Osteoblast (primary cell): ENCODE measurements around the gene SENP3. TPM values are rescaled to one million over a fixed set of nuclear protein-coding genes. Genes with fewer than 3 reads are reported as not detected.

Source experiments
- DNase-seq: peaks from one replicate; pipeline ENCODE4 v3.0.0; 2011; ENCODE audit warnings: low spot score, mixed read lengths; ENCODE audit not compliant: insufficient read length; ENCODE audit errors: missing footprints
- H2AFZ ChIP-seq: 2 replicates; pipeline ENCODE4 v1.6.0; 2011; ENCODE audit warnings: mild to moderate bottlenecking, low read length
- H3K27ac ChIP-seq: 2 replicates; pipeline ENCODE4 v1.5.1; 2011; ENCODE audit warnings: mild to moderate bottlenecking, low read depth, low read length, moderate library complexity
- H3K27me3 ChIP-seq: 2 replicates; pipeline ENCODE4 v1.6.0; 2012; ENCODE audit warnings: mild to moderate bottlenecking, control low read depth, inconsistent platforms, low read length, moderate library complexity; ENCODE audit not compliant: insufficient read depth
- H3K36me3 ChIP-seq: 2 replicates; pipeline ENCODE4 v1.5.1; 2011; ENCODE audit warnings: mild to moderate bottlenecking, low read length, control low read depth, moderate library complexity; ENCODE audit not compliant: insufficient read depth
- H3K4me1 ChIP-seq: 2 replicates; pipeline ENCODE4 v1.5.1; 2011; ENCODE audit warnings: mild to moderate bottlenecking, low read length, control low read depth, moderate library complexity; ENCODE audit not compliant: insufficient read depth
- H3K4me2 ChIP-seq: 2 replicates; pipeline ENCODE4 v1.6.0; 2011; ENCODE audit warnings: mild to moderate bottlenecking, low read length; ENCODE audit not compliant: insufficient read depth
- H3K4me3 ChIP-seq: fragments of 200-600 bp; sonication (generic); 3 replicates; pipeline ENCODE4 v1.5.1; 2012; ENCODE audit warnings: mild to moderate bottlenecking, low read length, inconsistent platforms; ENCODE audit not compliant: insufficient read depth
- H3K79me2 ChIP-seq: 2 replicates; pipeline ENCODE4 v1.6.0; 2012; ENCODE audit warnings: mild to moderate bottlenecking, low read length, control low read depth, inconsistent platforms; ENCODE audit not compliant: insufficient read depth
- H3K9me3 ChIP-seq: 2 replicates; pipeline ENCODE4 v1.5.1; 2011; ENCODE audit warnings: low read depth, low read length, control low read depth
- H4K20me1 ChIP-seq: 2 replicates; pipeline ENCODE4 v1.6.0; 2012; ENCODE audit warnings: mild to moderate bottlenecking, low read length, control low read depth; ENCODE audit not compliant: insufficient read depth
- total RNA-seq: library from RNA; depleted of rRNA; stranded (reverse); fragments of >200 nt; gene quantifications from 2 replicates; pipeline ENCODE4 v1.2.3, GENCODE V29; 2012
- TF ChIP-seq, protein P1 (sequence below): IDR thresholded peaks from 2 replicates; pipeline ENCODE4 v1.5.1; 2011; ENCODE audit warnings: mild to moderate bottlenecking, low read depth, low read length, moderate library complexity; ENCODE audit errors: extremely low read depth

The SENP3 gene
- 54.2 and 68.0 TPM in 2 replicates for total RNA-seq

- peak within 1 kb of the TSS; percentile 89 for H3K4me3 ChIP-seq
- H3K9me3 ChIP-seq, result no peaks in the 10 kb centered on the region
- H3K4me1 ChIP-seq, result peaks cover 30% of the 10 kb centered on the region
- H3K27me3 ChIP-seq, result no peaks in the 10 kb centered on the region
- peak; percentile 100 for DNase-seq
- peaks cover 44% of the 10 kb centered on the region for H3K79me2 ChIP-seq
- H4K20me1 ChIP-seq, result peaks cover 16% of the 10 kb centered on the region
- peaks cover 27% of the 10 kb centered on the region for H3K36me3 ChIP-seq
- peak within 1 kb of the TSS; percentile 95 for H2AFZ ChIP-seq
- TF ChIP-seq, protein P1, sequence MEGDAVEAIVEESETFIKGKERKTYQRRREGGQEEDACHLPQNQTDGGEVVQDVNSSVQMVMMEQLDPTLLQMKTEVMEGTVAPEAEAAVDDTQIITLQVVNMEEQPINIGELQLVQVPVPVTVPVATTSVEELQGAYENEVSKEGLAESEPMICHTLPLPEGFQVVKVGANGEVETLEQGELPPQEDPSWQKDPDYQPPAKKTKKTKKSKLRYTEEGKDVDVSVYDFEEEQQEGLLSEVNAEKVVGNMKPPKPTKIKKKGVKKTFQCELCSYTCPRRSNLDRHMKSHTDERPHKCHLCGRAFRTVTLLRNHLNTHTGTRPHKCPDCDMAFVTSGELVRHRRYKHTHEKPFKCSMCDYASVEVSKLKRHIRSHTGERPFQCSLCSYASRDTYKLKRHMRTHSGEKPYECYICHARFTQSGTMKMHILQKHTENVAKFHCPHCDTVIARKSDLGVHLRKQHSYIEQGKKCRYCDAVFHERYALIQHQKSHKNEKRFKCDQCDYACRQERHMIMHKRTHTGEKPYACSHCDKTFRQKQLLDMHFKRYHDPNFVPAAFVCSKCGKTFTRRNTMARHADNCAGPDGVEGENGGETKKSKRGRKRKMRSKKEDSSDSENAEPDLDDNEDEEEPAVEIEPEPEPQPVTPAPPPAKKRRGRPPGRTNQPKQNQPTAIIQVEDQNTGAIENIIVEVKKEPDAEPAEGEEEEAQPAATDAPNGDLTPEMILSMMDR, result no peak
- peak within 1 kb of the TSS; percentile 79 for H3K27ac ChIP-seq
- H3K4me2 ChIP-seq, result peak within 1 kb of the TSS; percentile 100
Measured at GRCh38 chr17:7561589-7562207, at the start of gene SENP3. Gene SENP3 (plus strand): TSS chr17:7561919. CDS start chr17:7563077, 1,158 bp downstream.

DNA sequence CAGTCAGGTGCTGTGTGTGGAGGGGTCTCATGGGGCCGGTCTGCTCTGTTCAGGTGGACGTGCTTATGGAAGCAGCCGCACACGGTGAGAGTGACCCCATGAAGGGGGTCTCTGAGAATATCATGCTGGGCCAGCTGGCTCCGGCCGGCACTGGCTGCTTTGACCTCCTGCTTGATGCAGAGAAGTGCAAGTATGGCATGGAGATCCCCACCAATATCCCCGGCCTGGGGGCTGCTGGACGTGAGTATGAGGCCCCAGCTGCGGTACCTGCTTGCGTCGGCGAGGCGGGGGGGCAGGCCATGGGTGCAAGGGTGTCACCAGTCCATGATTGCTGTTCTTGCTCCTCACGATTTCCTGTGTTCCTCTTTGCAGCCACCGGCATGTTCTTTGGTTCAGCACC is 49.6 kb upstream of the SENP3 start:
- peak; percentile 25 for DNase-seq
- Histone ChIP-seq H4K20me1 (peaks cover 2% of the 10 kb centered on the region), H3K4me2 (no peak overlapping the region), H2AFZ (no peak overlapping the region), H3K4me3 (no peak overlapping the region), H3K4me1 (no peaks in the 10 kb centered on the region), H3K9me3 (no peaks in the 10 kb centered on the region), H3K27ac (no peak overlapping the region), H3K36me3 (peaks cover 80% of the 10 kb centered on the region), H3K27me3 (no peaks in the 10 kb centered on the region), H3K79me2 (no peaks in the 10 kb centered on the region)
- TF ChIP-seq, protein P1, result no peak

DNA sequence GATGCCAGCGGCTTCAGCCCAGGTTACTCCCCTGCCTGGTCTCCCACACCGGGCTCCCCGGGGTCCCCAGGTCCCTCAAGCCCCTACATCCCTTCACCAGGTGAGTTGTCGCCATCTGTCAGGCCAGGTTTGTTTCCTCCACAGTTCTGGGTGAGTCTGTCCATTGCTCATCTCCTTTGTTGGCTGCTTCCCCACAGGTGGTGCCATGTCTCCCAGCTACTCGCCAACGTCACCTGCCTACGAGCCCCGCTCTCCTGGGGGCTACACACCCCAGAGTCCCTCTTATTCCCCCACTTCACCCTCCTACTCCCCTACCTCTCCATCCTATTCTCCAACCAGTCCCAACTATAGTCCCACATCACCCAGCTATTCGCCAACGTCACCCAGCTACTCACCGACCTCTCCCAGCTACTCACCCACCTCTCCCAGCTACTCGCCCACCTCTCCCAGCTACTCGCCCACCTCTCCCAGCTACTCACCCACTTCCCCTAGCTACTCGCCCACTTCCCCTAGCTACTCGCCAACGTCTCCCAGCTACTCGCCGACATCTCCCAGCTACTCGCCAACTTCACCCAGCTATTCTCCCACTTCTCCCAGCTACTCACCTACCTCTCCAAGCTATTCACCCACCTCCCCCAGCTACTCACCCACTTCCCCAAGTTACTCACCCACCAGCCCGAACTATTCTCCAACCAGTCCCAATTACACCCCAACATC is 48.7 kb upstream of the SENP3 start:
- no peak overlapping the region for H2AFZ ChIP-seq
- H3K27me3 ChIP-seq, result no peaks in the 10 kb centered on the region
- TF ChIP-seq, protein P1, result no peak
- H3K27ac ChIP-seq, result no peak overlapping the region
- H4K20me1 ChIP-seq, result peaks cover 2% of the 10 kb centered on the region
- H3K79me2 ChIP-seq, result no peaks in the 10 kb centered on the region
- H3K4me2 ChIP-seq, result no peak overlapping the region
- H3K36me3 ChIP-seq, result peaks cover 73% of the 10 kb centered on the region
- no peaks in the 10 kb centered on the region for H3K9me3 ChIP-seq
- peak; percentile 51 for DNase-seq
- H3K4me3 ChIP-seq, result no peak overlapping the region
- no peaks in the 10 kb centered on the region for H3K4me1 ChIP-seq

- H3K9me3 ChIP-seq, result no peaks in the 10 kb centered on the region
- DNase-seq, result peak; percentile 80
- no peak overlapping the region for H2AFZ ChIP-seq
- no peaks in the 10 kb centered on the region for H3K27me3 ChIP-seq
- TF ChIP-seq, protein P1, result no peak
- no peak overlapping the region for H3K27ac ChIP-seq
- H3K4me3 ChIP-seq, result no peak overlapping the region
- peaks cover 2% of the 10 kb centered on the region for H4K20me1 ChIP-seq
- H3K4me1 ChIP-seq, result no peaks in the 10 kb centered on the region
- H3K4me2 ChIP-seq, result no peak overlapping the region
- peaks cover 64% of the 10 kb centered on the region for H3K36me3 ChIP-seq
- no peaks in the 10 kb centered on the region for H3K79me2 ChIP-seq
Measured at GRCh38 chr17:7513850-7514419, 47.8 kb upstream of the SENP3 start.
